Mucosa of stomach (tissue), 1 donor: ENCODE data around the gene ZNF26.
"Not testable (repeated sequence)": the region's sequence is repeated elsewhere in the genome, so short reads cannot be mapped to it uniquely, and the experiment has no call there.

Source experiments
- H3K27me3 ChIP-seq: one replicate; pipeline ENCODE4 v1.7.0; 2013; ENCODE audit warnings: mild to moderate bottlenecking, low read length; ENCODE audit not compliant: control insufficient read depth, insufficient read depth
- H3K36me3 ChIP-seq: one replicate; pipeline ENCODE4 v1.7.0; 2013; ENCODE audit warnings: low read length; ENCODE audit not compliant: control insufficient read depth, insufficient read depth
- H3K4me1 ChIP-seq: one replicate; pipeline ENCODE4 v1.7.0; 2013; ENCODE audit warnings: mild to moderate bottlenecking, low read length; ENCODE audit not compliant: control insufficient read depth, insufficient read depth
- H3K4me3 ChIP-seq: one replicate; pipeline ENCODE4 v1.7.0; 2013; ENCODE audit warnings: low read length
- H3K9ac ChIP-seq: one replicate; pipeline ENCODE4 v1.7.0; 2013; ENCODE audit warnings: mild to moderate bottlenecking, low read length, moderate library complexity
- H3K9me3 ChIP-seq: one replicate; pipeline ENCODE4 v1.7.0; 2013; ENCODE audit warnings: mild to moderate bottlenecking, low read length, moderate library complexity; ENCODE audit not compliant: control insufficient read depth
- donor health status: Pancreatic carcinoma.

ZNF26 gene

GRCh38 chr12:132949936-132950837 lies 36.0 kb upstream of the ZNF26 start:
- Histone ChIP-seq H3K27me3 (no peaks in the 10 kb centered on the region), H3K9ac (no peak overlapping the region), H3K36me3 (no peaks in the 10 kb centered on the region), H3K4me3 (no peak overlapping the region), H3K9me3 (peaks cover 35% of the 10 kb centered on the region), H3K4me1 (peaks cover 8% of the 10 kb centered on the region)

GRCh38 chr12:132950844-132951535 lies 35.2 kb upstream of the ZNF26 start:
- Histone ChIP-seq H3K9ac (no peak overlapping the region), H3K4me1 (peaks cover 13% of the 10 kb centered on the region), H3K4me3 (no peak overlapping the region), H3K27me3 (no peaks in the 10 kb centered on the region), H3K36me3 (no peaks in the 10 kb centered on the region), H3K9me3 (peaks cover 35% of the 10 kb centered on the region)

- Histone ChIP-seq H3K4me3 (no peak overlapping the region), H3K9ac (no peak overlapping the region), H3K4me1 (peaks cover 13% of the 10 kb centered on the region), H3K36me3 (no peaks in the 10 kb centered on the region), H3K27me3 (no peaks in the 10 kb centered on the region), H3K9me3 (peaks cover 35% of the 10 kb centered on the region)
Measured at GRCh38 chr12:132951649-132952048, 34.5 kb upstream of the ZNF26 start.

GRCh38 chr12:132952371-132953162 lies 33.6 kb upstream of the ZNF26 start:
- Histone ChIP-seq H3K36me3 (no peaks in the 10 kb centered on the region), H3K4me1 (peaks cover 13% of the 10 kb centered on the region), H3K27me3 (no peaks in the 10 kb centered on the region), H3K4me3 (no peak overlapping the region), H3K9ac (no peak overlapping the region), H3K9me3 (peaks cover 35% of the 10 kb centered on the region)

GRCh38 chr12:132953163-132953425 lies 33.1 kb upstream of the ZNF26 start:
- Histone ChIP-seq H3K4me3 (no peak overlapping the region), H3K9me3 (peaks cover 35% of the 10 kb centered on the region), H3K27me3 (no peaks in the 10 kb centered on the region)

GRCh38 chr12:132953771-132954170 lies 32.4 kb upstream of the ZNF26 start:
- H3K9ac ChIP-seq: no peak overlapping the region
- no peaks in the 10 kb centered on the region for H3K27me3 ChIP-seq
- no peak overlapping the region for H3K4me3 ChIP-seq
- H3K4me1 ChIP-seq: peaks cover 13% of the 10 kb centered on the region
- H3K9me3 ChIP-seq: peaks cover 30% of the 10 kb centered on the region
- no peaks in the 10 kb centered on the region for H3K36me3 ChIP-seq

More at GRCh38 chr12:132953163-132953425, 33.1 kb upstream of the ZNF26 start:
- Histone ChIP-seq H3K36me3 (no peaks in the 10 kb centered on the region), H3K4me1 (peaks cover 13% of the 10 kb centered on the region), H3K9ac (no peak overlapping the region)

- no peaks in the 10 kb centered on the region for H3K27me3 ChIP-seq
- peaks cover 24% of the 10 kb centered on the region for H3K9me3 ChIP-seq
- H3K4me3 ChIP-seq: no peak overlapping the region
- peaks cover 13% of the 10 kb centered on the region for H3K4me1 ChIP-seq
- no peaks in the 10 kb centered on the region for H3K36me3 ChIP-seq
- H3K9ac ChIP-seq: peak overlapping the region; percentile 74
Measured at GRCh38 chr12:132954471-132955048, 31.6 kb upstream of the ZNF26 start.

GRCh38 chr12:132955094-132956010 lies 30.8 kb upstream of the ZNF26 start:
- Histone ChIP-seq H3K27me3 (no peaks in the 10 kb centered on the region), H3K4me1 (peaks cover 13% of the 10 kb centered on the region), H3K9ac (peak overlapping the region; percentile 74), H3K4me3 (peak overlapping the region; percentile 82), H3K36me3 (no peaks in the 10 kb centered on the region), H3K9me3 (peaks cover 16% of the 10 kb centered on the region)

- H3K9me3 ChIP-seq: peaks cover 8% of the 10 kb centered on the region
- H3K36me3 ChIP-seq: no peaks in the 10 kb centered on the region
- peaks cover 13% of the 10 kb centered on the region for H3K4me1 ChIP-seq
- peak within 1 kb of the TSS; percentile 84 for H3K9ac ChIP-seq
- peak within 1 kb of the TSS; percentile 97 for H3K4me3 ChIP-seq
- no peaks in the 10 kb centered on the region for H3K27me3 ChIP-seq
Measured at GRCh38 chr12:132956011-132956788, 30.0 kb upstream of the ZNF26 start, which contains the start of gene ZNF605. TSS of gene ZNF605 (minus strand) at chr12:132956306. CDS start at chr12:132945635, 10,671 bp downstream.

- not testable (repeated sequence) for H3K9me3 ChIP-seq, H3K36me3 ChIP-seq, H3K4me1 ChIP-seq, H3K4me3 ChIP-seq, H3K27me3 ChIP-seq, H3K9ac ChIP-seq
Measured at GRCh38 chr12:132961790-132962189, 24.4 kb upstream of the ZNF26 start.
